GM23338 (cell line): Measurements from ENCODE around the gene TPX2. TPM values are rescaled to one million over a fixed set of nuclear protein-coding genes. Genes with fewer than 3 reads are reported as not detected.

Experiments
- ATAC-seq: fragments of 200-7000 bp; cut with Tn5 transposase; 3 replicates; pipeline ENCODE4 v1.9.1; 2020
- DNase-seq: peaks from one replicate; pipeline ENCODE4 v3.0.0-alpha.2; 2015; ENCODE audit warnings: low spot score
- H2AFZ ChIP-seq: fragments of 200-600 bp; sonication (generic); 2 replicates; pipeline ENCODE4 v1.8.0; 2016; ENCODE audit warnings: antibody characterized with exemption, mild to moderate bottlenecking, moderate library complexity
- H3F3A ChIP-seq: fragments of 200-600 bp; sonication (generic); replicated peaks from 2 replicates; pipeline ENCODE4 v1.8.0; 2017; ENCODE audit warnings: antibody characterized with exemption, mixed run types, low read depth
- H3K27ac ChIP-seq: fragments of 200-600 bp; sonication (generic); 2 replicates; pipeline ENCODE4 v1.6.1; 2016; ENCODE audit warnings: low read depth
- H3K27me3 ChIP-seq: fragments of 200-600 bp; sonication (generic); 2 replicates; pipeline ENCODE4 v1.8.0; 2016; ENCODE audit warnings: mild to moderate bottlenecking, mixed run types, moderate library complexity; ENCODE audit not compliant: insufficient read depth
- H3K36me3 ChIP-seq: fragments of 200-600 bp; sonication (generic); 2 replicates; pipeline ENCODE4 v1.8.0; 2016; ENCODE audit warnings: mild to moderate bottlenecking; ENCODE audit not compliant: insufficient read depth
- H3K4me1 ChIP-seq: fragments of 200-600 bp; sonication (generic); 2 replicates; pipeline ENCODE4 v1.8.0; 2016; ENCODE audit warnings: mild to moderate bottlenecking, moderate library complexity; ENCODE audit not compliant: insufficient read depth
- H3K4me2 ChIP-seq: fragments of 200-600 bp; sonication (generic); 2 replicates; pipeline ENCODE4 v1.7.1; 2017; ENCODE audit warnings: mixed run types
- H3K4me3 ChIP-seq: fragments of 200-600 bp; sonication (generic); 2 replicates; pipeline ENCODE4 v1.6.1; 2016; ENCODE audit warnings: mixed run types
- H3K79me2 ChIP-seq: fragments of 200-600 bp; sonication (generic); replicated peaks from 2 replicates; pipeline ENCODE4 v1.8.0; 2017; ENCODE audit warnings: mild to moderate bottlenecking; ENCODE audit not compliant: insufficient read depth
- H3K9me2 ChIP-seq: fragments of 200-600 bp; sonication (generic); 2 replicates; pipeline ENCODE4 v1.8.0; 2017; ENCODE audit not compliant: insufficient read depth
- H4K20me1 ChIP-seq: fragments of 200-600 bp; sonication (generic); replicated peaks from 2 replicates; pipeline ENCODE4 v1.8.0; 2017; ENCODE audit warnings: mild to moderate bottlenecking; ENCODE audit not compliant: insufficient read depth
- H3K27ac Mint-ChIP-seq: 2 replicates; pipeline ENCODE4 v1.8.0; 2020; ENCODE audit warnings: inconsistent platforms, mild to moderate bottlenecking, moderate library complexity, mixed read lengths
- H3K27me3 Mint-ChIP-seq: 3 replicates; pipeline ENCODE4 v1.8.0; 2022; ENCODE audit warnings: low read depth, mild to moderate bottlenecking, moderate library complexity, mixed read lengths, inconsistent platforms; ENCODE audit not compliant: insufficient read depth, poor library complexity
- H3K36me3 Mint-ChIP-seq: 3 replicates; pipeline ENCODE4 v1.8.0; 2021; ENCODE audit warnings: low read depth, mild to moderate bottlenecking, inconsistent platforms, moderate library complexity, mixed read lengths
- H3K4me1 Mint-ChIP-seq: 3 replicates; pipeline ENCODE4 v1.8.0; 2020; ENCODE audit warnings: mild to moderate bottlenecking, inconsistent platforms, mixed read lengths
- H3K4me3 Mint-ChIP-seq: 3 replicates; pipeline ENCODE4 v1.8.0; 2021; ENCODE audit warnings: moderate library complexity, mild to moderate bottlenecking, inconsistent platforms, mixed read lengths
- H3K9me3 Mint-ChIP-seq: 3 replicates; pipeline ENCODE4 v1.8.0; 2020; ENCODE audit warnings: moderate library complexity, mild to moderate bottlenecking, inconsistent platforms, mixed read lengths
- CREB1 ChIP-seq: fragments of 250-450 bp; sonication (Bioruptor Pico); IDR thresholded peaks from 2 replicates; pipeline ENCODE4 v1.5.0; 2020; ENCODE audit warnings: low read depth, mild to moderate bottlenecking, moderate library complexity
- EZH2 ChIP-seq: fragments of 200-600 bp; sonication (generic); IDR thresholded peaks from one replicate; pipeline ENCODE4 v1.8.0; 2017; ENCODE audit warnings: antibody characterized with exemption, mild to moderate bottlenecking, low read depth; ENCODE audit not compliant: unreplicated experiment
- JUNB ChIP-seq: IDR thresholded peaks from one replicate; pipeline ENCODE4 v1.6.1; 2016; ENCODE audit warnings: antibody characterized with exemption; ENCODE audit not compliant: unreplicated experiment
- POLR2AphosphoS5 ChIP-seq: IDR thresholded peaks from 2 replicates; pipeline ENCODE4 v1.6.1; 2016; ENCODE audit warnings: antibody characterized with exemption, low read depth
- ZNF331 ChIP-seq: fragments of 250-450 bp; sonication (Bioruptor Pico); IDR thresholded peaks from 2 replicates; pipeline ENCODE4 v1.5.0; 2020; ENCODE audit warnings: low read depth, mild to moderate bottlenecking, moderate library complexity
- ZNF462 ChIP-seq: fragments of 250-450 bp; sonication (Bioruptor Pico); IDR thresholded peaks from 2 replicates; pipeline ENCODE4 v1.5.0; 2020; ENCODE audit warnings: mild to moderate bottlenecking, moderate library complexity
- polyA plus RNA-seq: library from polyadenylated mRNA; unstranded; fragments of >200 nt; fragmentation: Nextera tagmentation; extraction: Ambion mirVana; gene quantifications from 2 replicates; pipeline ENCODE4 v1.2.1, GENCODE V29; 2016
- total RNA-seq: library from RNA; depleted of rRNA; stranded (reverse); fragments of >200 nt; shearing (Covaris generic); gene quantifications from 2 replicates; pipeline ENCODE4 v1.2.3, GENCODE V29; 2014
- TF ChIP-seq, protein P1 (sequence below), 2 experiments: fragments of 200-600 bp in 1 of 2; sonication (generic) in 1 of 2; conservative IDR thresholded peaks; 2 replicates each; pipeline versions ENCODE4 v1.5.1 to v1.6.1; 2016 to 2017; ENCODE audit warnings: antibody characterized with exemption in 2 of 2, low read depth in 2 of 2, mild to moderate bottlenecking in 2 of 2, moderate library complexity in 1 of 2

Gene TPX2
- total and polyA plus RNA-seq, 2 experiments from 2014 or later, result 101 to 159 TPM

GRCh38 chr20:31723069-31723318, 16.1 kb upstream of the TPX2 start:
- Mint-ChIP-seq H3K4me3 (peak overlapping the region; percentile 90), H3K27me3 (peaks cover 20% of the 10 kb centered on the region), H3K9me3 (no peaks in the 10 kb centered on the region; the same call in 2 of the 3 replicates), H3K36me3 (peaks cover 37% of the 10 kb centered on the region), H3K27ac (peak overlapping the region; percentile 96), H3K4me1 (peaks cover 42% of the 10 kb centered on the region)
- H4K20me1 ChIP-seq, result no peaks in the 10 kb centered on the region
- H3K27ac ChIP-seq, result peak overlapping the region; percentile 100
- peak overlapping the region; percentile 86 for H3K4me2 ChIP-seq
- no peaks in the 10 kb centered on the region for H3K27me3 ChIP-seq
- peak overlapping the region; percentile 71 for H3K4me3 ChIP-seq
- DNase-seq (no peak), ATAC-seq (no peak)
- peaks cover 8% of the 10 kb centered on the region for H3F3A ChIP-seq
- 0 out of 2 replicates have a peak, but pooled peaks cover 4% of the 10 kb centered on the region for H3K36me3 ChIP-seq
- TF ChIP-seq, protein P1, sequence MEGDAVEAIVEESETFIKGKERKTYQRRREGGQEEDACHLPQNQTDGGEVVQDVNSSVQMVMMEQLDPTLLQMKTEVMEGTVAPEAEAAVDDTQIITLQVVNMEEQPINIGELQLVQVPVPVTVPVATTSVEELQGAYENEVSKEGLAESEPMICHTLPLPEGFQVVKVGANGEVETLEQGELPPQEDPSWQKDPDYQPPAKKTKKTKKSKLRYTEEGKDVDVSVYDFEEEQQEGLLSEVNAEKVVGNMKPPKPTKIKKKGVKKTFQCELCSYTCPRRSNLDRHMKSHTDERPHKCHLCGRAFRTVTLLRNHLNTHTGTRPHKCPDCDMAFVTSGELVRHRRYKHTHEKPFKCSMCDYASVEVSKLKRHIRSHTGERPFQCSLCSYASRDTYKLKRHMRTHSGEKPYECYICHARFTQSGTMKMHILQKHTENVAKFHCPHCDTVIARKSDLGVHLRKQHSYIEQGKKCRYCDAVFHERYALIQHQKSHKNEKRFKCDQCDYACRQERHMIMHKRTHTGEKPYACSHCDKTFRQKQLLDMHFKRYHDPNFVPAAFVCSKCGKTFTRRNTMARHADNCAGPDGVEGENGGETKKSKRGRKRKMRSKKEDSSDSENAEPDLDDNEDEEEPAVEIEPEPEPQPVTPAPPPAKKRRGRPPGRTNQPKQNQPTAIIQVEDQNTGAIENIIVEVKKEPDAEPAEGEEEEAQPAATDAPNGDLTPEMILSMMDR (conservative IDR thresholded peaks at IDR 0.05; ENCODE audit: low read depth in 2 of 2), result peak in 1 of 2 experiments; percentile 38; a peak in 1 of 4 replicates
- TF ChIP-seq EZH2 (no peak), POLR2AphosphoS5 (0 out of 2 replicates have a peak, but pooled peaks have one; percentile 10)
- peaks cover 35% of the 10 kb centered on the region for H3K4me1 ChIP-seq
- H2AFZ ChIP-seq, result peak overlapping the region; percentile 70; the same call in 1 of the 2 replicates
- peaks cover 42% of the 10 kb centered on the region for H3K79me2 ChIP-seq
- H3K9me2 ChIP-seq, result no peaks in the 10 kb centered on the region

- H3K4me1 Mint-ChIP-seq, result peaks cover 41% of the 10 kb centered on the region
- Histone ChIP-seq H3K27ac (peak overlapping the region; percentile 100), H3K36me3 (0 out of 2 replicates have a peak, but pooled peaks cover 4% of the 10 kb centered on the region), H4K20me1 (no peaks in the 10 kb centered on the region), H3K9me2 (no peaks in the 10 kb centered on the region), H2AFZ (peak overlapping the region; percentile 70; the same call in 1 of the 2 replicates), H3F3A (peaks cover 8% of the 10 kb centered on the region), H3K79me2 (peaks cover 37% of the 10 kb centered on the region), H3K4me1 (peaks cover 35% of the 10 kb centered on the region), H3K4me3 (peak overlapping the region; percentile 71), H3K4me2 (peak overlapping the region; percentile 86), H3K27me3 (no peaks in the 10 kb centered on the region)
- H3K4me3 Mint-ChIP-seq, result peak overlapping the region; percentile 90
- ATAC-seq (peak; percentile 83), DNase-seq (peak; percentile 100)
- H3K27ac Mint-ChIP-seq, result peak overlapping the region; percentile 96
- H3K9me3 Mint-ChIP-seq, result no peaks in the 10 kb centered on the region; the same call in 2 of the 3 replicates
- H3K27me3 Mint-ChIP-seq, result peaks cover 20% of the 10 kb centered on the region
- peaks cover 36% of the 10 kb centered on the region for H3K36me3 Mint-ChIP-seq
- TF ChIP-seq, protein P1 (conservative IDR thresholded peaks at IDR 0.05; ENCODE audit: low read depth in 2 of 2), result peak; percentile 99 to 100
- TF ChIP-seq JUNB (no peak), POLR2AphosphoS5 (no peak; the same call in 1 of the 2 replicates), EZH2 (no peak), ZNF462 (CRISPR knock-in tag) (no peak), ZNF331 (CRISPR knock-in tag) (no peak), CREB1 (peak; percentile 66)
Observed at GRCh38 chr20:31723319-31724078, 15.6 kb upstream of the TPX2 start.
